Stimulated activated CD4-positive, alpha-beta T cell treated with anti-CD3 and anti-CD28 coated beads, Interleukin-15, amount 100 ng/mL, for 24 hours (primary cell): ENCODE measurements around the gene SOBP.

Experiments
- DNase-seq: peaks from one replicate; pipeline ENCODE4 v3.0.0-alpha.2; 2020

SOBP gene

DNA sequence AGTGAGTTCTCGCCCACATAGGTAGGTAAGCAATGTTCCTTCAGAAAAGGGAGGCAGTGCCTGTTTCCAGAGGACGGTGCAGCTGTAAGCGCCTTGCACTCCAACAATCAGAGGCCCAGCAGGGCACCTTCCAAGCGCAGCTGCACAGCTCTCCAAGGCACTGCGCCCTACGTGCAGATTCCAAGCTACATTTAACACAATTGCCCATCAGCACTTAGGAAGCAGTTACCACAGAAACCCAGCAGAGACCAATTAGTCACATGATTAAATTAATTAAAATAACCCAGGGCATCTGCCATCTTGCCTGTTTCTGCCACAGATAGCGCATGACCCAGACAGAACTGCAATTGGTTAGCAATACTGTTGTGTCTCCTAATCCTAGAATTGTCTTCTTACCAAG, 65.5 kb downstream of the SOBP start:
- no peak for DNase-seq

DNA sequence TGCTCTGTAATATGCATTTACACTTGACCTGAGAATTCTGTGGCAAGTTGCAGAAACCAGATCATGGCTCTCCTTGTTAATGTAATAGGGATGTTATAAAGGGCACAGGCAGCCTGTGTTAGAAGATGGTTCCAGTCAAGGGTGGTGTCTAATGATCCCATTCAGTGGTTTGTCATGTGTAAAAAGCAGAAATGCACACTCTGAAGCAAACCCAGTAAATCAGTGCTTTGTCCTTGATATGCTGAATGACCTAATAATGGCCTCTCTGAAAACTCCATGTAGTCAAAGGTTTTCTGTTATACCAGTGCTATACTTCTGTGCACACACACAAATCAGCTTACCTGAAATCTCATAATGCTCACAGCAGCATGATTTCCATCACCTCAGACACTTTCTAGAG, 66.2 kb downstream of the SOBP start:
- no peak for DNase-seq

DNA sequence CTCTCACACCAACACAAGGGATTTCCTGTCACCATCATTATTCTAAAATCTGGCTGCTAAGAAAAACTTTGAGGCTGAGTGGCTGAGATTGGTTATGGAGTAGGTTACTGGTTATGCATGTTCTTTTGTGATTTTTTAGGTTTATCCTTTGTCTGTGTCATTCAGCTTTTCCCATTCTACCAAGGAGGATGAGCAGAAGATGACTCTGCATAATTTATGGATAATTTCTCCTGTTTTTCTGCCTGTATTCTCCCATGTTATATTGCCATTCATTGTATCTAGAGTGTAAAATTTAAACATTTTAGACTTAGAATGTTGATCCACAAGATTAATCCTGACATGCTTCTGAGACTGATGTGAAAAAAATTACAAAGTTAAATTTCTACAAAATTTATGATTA, 67.8 kb downstream of the SOBP start:
- no peak for DNase-seq

DNA sequence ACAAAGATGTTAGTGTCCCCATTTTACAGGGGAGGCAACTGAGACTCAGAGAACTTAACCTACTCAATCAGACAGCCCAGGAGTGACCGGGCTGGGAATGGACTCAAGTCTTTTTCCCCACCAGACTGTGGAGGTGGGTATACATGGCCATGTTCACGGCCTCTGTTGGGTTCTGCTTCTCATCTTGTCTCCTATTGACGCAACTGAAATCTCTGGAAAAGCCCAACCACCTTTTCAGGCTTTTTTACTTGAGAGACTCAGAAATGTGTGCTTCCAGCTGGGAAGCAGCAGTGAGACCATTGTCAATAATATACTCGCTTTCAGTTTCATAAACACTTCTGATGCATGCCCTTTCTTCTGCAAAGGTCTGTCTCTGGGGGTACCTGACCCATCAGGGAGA, 70.7 kb downstream of the SOBP start:
- DNase-seq, result no peak

DNA sequence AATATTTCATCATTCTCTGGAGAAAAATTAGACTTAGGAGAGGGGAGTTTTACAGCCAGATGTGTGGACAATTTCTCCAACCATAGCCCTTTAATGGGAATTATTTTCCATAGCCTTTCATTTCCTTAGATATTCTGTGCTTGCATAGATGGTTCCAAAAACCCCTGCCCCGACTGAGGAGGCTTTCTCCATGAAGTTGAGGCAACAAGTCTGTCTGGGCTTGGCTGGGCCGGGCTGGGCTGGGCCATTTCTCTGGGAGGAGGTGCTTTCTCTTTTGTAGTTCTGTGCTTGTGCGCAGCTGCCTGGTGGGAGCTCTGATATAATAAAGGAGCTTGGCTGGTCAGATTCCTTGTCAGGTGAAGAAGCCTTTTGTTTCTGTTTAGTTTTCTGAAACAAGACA, 71.4 kb downstream of the SOBP start:
- DNase-seq, result no peak

DNA sequence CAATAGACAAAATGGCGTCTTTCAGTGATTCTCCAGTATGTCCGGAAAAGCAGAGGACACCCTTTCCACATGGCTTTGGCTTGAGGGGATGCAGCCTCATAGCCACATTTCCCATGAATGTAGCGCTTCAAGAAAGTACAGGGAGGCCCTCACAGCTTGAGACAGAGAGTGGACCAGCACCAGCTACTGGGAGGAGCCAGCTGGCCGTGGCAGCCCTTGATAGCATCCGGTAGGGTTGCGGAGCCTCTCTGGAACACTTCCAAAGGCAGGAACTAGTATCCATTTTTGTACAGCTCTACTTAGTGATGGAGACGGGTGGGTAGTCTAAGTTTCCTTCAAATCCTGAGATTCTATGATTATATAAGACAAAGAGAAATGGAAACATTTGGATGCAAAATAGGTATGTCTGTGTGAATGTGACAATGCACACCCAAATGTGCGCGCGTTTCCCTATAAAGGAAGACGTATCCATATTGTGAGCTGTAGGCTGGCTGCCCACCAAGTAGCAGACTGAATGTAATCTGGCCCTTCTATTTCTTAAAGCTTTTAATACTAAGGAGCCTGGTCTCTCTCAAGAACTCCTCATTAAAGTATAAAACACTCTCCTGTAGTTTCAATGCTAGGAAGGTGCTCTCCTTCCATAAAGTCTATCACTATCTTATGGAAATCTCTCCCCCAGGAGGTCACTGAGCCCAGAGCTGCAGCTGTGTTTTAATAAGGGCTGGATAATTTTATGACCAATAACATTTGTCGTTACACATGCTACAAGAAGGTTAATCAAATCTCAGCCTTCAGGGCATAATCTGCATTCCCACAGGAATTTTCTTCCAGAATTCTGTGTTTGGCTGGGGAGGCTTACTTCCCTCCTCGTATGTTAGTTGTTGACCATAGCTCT, 74.0 kb downstream of the SOBP start:
- no peak for DNase-seq

DNA sequence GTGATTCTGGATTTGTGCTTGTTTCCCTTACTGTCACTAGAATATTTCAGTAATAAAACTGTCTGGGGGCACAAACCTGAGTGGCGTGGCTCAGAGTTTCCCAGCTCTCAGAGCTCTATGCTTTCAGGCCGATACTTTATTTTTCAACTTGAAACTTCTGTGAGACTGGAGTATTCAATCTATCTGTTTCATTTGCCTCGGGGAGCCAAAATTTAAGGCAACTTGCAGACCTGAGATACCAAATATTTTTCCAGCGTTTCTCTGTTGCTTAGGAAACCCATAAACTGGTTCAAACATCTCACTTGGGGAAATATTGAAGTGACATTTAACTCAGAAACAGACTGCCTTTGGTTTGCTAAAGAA, 74.7 kb downstream of the SOBP start:
- no peak for DNase-seq

DNA sequence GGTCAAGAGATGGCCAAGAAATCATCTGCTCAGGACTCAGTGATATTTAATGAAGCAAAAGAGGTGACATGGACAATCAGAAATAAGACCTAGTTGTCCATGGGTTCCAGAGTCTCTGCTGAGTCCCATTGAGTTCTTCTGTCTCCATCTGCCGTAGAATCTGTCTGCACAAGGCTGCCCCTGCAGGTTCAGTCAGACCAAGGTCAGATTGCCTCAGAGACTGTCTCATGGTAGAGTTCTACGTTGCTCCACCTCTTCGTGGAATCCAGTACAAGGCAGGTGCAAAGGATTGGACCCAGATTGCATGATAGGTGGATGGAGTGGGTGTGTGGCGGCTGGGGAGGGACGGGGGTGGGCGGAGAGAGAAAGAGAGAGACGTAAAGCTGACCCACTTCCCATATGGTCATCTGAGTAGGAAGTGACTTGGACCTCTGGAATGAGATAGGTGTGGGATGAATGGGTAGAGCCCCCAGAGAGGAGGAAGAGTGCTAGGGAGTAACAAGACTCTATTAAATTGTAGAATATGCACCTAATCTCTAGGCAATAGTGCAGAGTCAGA, 75.3 kb downstream of the SOBP start:
- no peak for DNase-seq

DNA sequence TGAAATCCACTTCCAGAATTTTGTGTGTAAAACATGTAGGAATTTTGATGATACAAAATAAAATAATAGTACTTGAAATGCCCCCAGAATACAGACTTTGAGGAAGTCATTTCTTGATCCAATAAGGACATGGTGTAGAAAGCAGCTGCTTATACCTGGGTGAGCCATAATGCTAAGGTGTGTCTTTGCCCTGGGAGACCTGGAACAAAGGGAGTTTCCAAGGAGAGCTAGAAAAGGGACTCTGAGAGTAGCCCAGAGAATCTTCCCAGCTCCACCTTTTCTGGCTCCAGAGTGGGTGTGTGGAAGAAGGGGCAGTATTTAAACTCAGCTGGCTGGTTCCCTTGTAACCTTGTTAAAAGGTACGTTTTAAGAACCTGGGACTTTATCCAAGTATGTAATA, 77.7 kb downstream of the SOBP start:
- DNase-seq, result no peak

DNA sequence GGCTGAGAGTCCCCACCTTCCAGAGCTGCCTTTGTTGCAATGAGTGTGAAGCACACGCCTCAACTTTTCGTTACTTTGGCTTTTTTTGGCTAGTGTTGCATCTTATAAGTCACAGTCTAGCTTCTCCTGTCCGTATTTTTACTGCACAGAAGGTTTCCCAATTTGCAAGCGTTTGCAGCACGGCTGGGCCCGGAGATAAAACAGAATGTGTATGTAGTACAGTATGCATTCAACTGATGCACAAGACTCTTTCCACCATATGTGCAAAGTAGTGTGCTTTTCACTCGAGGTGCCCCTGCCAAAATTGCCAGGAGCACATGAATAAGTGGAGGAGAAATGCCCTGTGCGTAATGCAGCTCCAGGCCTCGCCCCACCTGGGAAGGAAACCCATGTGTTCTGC, 79.6 kb downstream of the SOBP start:
- DNase-seq, result no peak

DNA sequence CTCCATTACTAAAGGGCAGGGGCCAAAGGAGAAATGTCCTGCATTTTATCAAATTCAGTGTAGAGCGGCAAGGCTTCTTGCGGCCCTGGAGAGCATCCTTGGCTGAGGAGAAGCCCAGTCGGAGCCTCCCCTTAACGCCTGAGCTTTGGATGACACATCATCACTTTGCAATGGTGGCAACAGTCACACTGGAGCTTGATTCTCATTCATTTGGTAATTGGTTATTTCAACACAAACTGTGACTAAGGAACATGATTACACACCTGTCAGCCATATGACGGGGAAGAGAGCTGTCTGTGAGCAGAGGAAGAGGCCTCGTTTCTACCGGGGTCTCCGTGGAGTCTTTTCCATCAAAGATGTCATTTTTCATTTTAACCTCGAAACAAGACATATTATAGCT, 81.4 kb downstream of the SOBP start:
- DNase-seq, result no peak

DNA sequence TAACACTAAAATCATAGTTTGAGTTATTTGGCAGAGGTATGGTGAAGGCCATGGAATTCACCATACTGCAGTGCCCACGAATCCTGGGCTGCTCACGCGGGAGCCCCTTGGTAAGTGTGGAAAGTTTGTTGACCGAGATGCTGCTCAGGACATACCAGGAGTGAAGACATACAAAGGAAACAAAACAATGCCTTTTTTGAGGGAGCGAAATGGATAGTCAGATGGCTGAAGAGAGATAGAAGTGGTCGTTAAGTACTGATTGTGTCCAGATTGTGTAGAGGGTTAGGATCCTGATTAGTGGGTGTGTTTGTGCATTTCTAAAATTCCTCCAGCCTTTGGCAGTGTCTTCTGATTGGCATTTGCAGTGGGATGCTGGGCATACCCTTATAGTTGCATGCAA, 83.0 kb downstream of the SOBP start:
- no peak for DNase-seq

DNA sequence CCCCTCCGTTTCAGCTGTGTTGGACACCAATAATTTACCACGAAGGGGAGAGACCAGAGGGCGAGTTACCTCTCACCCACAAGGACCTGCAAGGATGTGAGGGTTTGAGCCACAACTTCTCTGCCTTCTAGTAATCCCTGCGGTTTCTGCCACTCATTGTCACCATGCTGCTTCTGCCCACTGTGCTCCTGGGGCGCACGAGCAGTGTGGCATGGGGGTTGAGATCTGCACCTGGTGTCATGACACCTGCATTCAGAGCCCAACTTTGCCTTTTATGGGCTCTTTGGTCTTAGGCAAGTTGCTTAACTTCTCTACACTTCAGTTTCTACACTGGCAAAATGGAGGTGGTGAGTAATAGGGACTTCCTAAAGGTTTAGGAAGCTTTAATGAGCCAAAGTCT, 84.9 kb downstream of the SOBP start:
- DNase-seq, result no peak

DNA sequence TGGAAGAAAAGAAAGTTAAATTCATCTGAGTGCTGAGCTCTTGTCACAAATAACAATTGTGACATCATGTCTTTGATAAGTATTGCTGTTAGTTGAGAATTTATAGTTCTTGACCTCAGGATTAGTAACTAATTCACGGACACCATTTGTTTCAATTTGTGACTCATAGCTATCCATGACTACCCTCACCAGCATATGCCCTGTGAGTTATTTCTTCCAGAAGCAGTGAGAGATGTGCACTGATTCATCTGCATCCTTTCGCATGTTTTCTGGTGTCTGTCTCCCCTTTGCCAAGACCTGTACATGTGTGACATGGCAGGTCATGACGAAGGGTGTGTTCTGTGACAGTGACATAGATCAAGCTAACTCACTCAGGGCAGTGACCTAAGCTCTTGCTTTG, 86.9 kb downstream of the SOBP start:
- DNase-seq, result peak; percentile 2

DNA sequence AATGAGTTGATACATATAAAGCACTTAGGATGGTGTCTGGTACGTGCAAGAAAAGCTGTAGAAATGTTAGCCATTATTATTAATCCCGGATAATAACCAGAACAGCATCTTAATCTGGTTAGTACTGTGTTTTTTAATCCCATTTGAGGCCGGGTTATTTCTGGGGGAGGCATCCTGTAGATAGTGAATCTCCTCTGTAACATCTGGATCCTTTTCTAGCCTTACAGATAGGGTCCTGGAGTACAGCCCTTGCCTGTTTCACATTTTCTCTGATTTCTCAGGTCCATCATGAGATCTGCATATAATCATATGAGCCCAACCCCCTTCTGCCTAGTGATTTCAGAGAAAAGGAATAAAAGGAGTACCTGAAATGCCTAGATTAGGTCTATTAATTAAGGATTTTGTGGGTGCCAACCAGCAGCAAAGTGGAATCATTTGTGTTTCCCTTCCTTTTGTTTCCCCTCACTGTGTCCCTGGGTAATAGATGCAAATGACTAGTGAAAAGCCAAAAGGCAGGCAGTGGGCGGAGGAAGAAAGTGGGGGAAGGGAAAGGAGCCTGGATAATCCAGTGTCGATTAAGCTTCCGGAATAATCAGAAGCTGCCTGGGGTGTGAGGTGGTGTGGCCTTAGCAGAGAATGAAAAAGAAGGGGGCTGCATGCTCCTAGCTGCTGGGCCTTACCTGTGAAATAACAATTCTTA, 88.9 kb downstream of the SOBP start:
- no peak for DNase-seq

DNA sequence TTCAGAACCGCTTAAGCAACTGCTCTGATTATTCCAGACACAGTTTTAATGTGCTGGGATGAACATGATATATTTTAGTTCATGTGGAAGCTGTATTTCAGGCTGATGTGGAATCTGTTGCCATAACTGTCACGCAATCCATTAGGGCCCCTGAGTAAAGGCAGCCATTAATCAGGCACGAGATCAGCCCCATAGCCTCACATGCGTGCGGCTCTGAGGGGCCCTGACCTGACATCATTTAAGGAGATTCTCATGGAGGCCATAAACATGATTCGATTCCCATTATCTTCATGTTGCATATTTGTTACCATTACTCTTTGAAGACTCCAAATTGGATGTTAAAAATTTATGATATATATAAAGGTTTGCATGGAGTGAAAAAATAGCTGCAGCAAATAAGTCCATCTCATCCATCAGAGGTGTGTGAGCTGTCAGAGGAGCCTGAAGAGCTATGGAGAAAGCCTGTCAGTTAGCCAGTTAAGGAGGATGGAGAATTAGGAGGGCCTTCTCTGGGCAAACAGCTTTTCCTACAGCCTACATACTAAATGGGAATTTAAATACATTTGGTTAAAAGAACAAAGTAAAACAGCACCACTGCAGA, 89.6 kb downstream of the SOBP start:
- DNase-seq, result no peak

DNA sequence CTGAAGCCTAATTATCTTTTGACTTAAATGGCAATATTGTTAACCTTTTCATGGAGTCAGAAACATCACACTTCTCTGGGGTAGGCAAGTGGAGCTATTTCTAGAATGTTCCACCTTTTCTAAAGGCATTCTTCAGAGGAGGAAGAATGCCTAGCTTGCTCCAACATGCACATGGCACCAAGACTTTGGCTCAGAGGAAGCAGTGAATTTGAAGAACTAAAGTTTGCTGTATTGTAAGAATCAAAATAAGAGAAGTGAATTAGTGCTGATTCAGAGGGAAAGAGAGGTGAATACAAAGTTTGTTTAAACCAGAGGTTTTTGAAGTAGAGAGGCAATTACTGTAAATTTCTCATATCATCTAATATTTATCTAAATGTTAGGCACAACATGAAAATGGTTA, 92.2 kb downstream of the SOBP start:
- no peak for DNase-seq

DNA sequence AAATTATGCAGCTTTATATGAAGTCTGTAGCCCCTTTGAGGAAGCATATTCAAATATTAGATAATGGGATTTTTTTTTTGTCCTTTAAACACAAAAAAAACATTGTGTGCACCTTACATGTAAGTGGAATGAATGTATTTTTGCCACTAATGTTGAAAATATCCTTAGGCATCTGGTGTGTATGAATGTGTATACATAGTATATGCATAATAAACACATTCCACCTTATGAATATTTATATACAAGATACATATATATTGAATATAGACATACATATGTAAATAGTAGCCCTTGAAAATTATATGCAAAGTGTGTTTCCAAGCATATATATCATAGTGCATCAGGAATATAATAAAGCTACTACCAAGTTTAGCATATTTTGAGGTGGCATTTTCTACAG, 94.8 kb downstream of the SOBP start:
- DNase-seq, result no peak

DNA sequence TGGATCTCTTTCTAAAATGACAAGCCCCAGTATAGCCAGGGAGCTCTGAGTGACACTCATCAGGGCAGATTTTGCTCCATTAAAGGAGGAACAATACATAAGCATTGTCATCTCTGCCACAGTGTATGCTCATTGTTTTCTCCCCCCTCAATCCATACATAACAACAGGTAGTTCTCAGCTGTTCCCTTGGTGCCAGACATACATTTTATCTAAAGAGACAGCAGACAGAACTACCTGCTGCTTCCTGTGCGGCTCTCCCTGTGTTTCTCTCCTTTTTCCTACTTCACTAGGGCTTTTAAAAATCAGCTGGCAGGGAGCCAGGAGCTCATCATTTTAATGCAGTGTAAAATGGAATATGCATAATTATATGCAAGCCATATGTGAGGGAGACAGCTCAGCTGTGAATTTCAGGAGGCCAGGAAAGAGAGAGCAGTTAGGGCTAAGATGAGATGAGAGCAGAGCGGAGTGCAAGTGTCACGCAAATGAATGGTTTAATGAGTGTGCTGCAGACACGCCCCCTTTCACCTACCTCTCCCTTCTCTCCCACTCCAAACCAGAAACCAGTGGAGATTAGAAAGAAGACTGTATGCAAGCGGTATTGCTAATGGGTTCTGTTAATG, 96.0 kb downstream of the SOBP start:
- no peak for DNase-seq

DNA sequence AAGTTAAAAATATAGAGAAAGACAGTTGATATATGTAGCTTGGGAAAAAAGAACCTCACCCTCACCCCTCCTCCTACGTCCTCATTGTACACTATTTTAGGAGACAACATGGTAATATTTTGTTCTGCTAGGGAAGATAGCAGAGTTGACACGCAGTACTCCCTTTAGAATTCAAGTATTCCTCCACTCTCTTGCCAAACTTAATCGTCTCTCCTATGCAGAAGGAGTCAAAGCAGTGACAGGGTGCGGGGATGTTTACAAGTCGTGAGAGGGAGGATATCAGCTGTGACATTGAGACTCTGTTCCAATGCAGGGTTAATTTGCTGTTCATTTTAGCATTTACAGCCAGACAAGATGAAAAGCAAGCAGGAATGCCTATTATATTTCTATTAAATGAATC, 97.5 kb downstream of the SOBP start:
- DNase-seq, result no peak

DNA sequence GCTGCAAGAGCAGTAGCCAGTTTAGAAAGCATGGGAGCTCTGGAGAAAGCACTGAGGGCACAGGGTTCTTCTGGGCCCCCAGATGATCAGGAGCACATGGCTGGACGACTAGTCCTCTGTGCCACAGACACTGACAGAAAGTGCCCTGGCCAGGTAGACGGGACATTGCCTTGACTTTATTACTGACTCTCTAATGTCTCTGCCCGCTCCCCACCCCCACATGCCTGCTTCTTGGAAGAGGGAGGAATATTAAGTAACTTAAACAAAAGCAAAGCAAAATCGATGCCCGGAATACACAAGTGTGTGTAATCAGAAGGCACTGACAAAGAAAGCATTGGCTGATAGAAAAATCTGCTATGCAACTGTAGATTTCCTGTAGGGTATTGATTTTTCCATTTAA, 99.3 kb downstream of the SOBP start:
- DNase-seq, result no peak

DNA sequence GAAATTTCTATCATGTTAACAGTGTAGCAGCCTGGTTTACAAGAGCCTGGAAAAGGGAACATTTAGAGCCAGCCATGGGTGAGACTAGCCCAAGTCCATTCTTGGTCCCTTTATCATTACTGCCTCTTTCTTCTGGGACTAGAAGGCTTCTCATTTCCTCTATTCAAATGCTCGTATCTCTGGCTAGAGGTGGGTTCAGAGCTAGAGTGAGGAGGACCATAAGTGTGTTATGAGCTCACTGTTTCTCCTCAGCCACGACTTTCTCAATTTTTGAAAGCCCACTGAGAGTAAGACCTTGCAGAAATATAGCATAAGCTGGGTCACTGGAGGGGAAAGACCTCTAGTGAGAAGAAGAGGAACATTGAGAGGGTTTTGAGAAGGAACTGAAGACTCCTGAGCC, 100.0 kb downstream of the SOBP start:
- no peak for DNase-seq

DNA sequence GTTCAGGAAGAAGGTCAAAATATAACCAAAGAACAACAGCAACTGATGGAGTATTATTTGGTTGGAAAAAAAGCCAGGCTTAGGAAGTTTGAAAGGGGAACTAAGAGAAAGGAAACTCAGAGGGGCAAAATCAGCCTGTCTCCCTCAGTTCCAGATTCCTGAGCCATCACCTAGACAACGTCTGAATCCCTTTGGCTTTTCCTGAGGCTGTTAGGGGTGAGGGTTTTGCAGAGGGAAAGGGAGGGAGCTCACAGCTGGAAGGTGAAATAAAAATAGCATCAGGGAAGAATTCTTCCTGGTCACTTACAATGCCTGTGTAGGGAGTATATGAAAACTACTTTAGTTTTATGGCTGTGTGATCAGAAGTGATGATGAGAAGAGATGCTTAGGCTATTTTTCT, 100.5 kb downstream of the SOBP start:
- no peak for DNase-seq

DNA sequence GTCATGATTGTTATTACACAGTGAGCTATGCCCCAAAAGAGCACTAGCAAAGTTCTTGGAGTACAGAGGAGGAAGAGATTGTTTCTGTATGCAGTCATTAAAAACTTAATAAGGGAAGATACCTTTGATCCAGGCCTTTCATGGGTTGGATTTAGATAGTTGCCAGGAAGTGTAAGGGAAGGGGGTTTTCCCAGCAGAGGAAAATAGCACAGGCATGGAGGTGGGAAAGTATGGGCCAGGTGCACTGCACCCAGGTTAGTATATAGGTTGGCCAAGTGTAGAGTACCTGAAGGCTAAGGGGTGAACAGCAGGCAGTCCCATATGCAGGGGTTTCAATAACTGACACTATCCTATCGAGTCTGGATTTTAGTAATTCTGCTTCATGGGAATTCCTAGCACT, 101.4 kb downstream of the SOBP start:
- DNase-seq, result no peak
